ENCODE data around the gene TNFRSF21.

Gene TNFRSF21

GRCh38 chr6:47196113-47196512 lies 113.6 kb downstream of the TNFRSF21 start:
- Histone ChIP-seq H3K4me1 (no peaks in the 10 kb centered on the region), H3K27me3 (no peaks in the 10 kb centered on the region), H3K4me3 (no peak overlapping the region), H3K27ac (no peak overlapping the region), H3K9me3 (no peaks in the 10 kb centered on the region), H3K36me3 (no peaks in the 10 kb centered on the region)
- no peak for TF ChIP-seq CTCF (IDR thresholded peaks at IDR 0.05)
- no peak for DNase-seq
- intact Hi-C loops (cut with DNase I; ENCODE audit: low total_unique reads), result no loop called here

GRCh38 chr6:47195011-47195650 lies 114.6 kb downstream of the TNFRSF21 start:
- TF ChIP-seq CTCF (IDR thresholded peaks at IDR 0.05), result no peak
- intact Hi-C loops (cut with DNase I; ENCODE audit: low total_unique reads), result no loop called here
- Histone ChIP-seq H3K9me3 (no peaks in the 10 kb centered on the region), H3K36me3 (no peaks in the 10 kb centered on the region), H3K27ac (no peak overlapping the region), H3K4me1 (no peaks in the 10 kb centered on the region), H3K27me3 (no peaks in the 10 kb centered on the region), H3K4me3 (no peak overlapping the region)
- no peak for DNase-seq

GRCh38 chr6:47188588-47189021 lies 121.1 kb downstream of the TNFRSF21 start:
- Histone ChIP-seq H3K36me3 (no peaks in the 10 kb centered on the region), H3K27me3 (no peaks in the 10 kb centered on the region), H3K27ac (no peak overlapping the region), H3K4me3 (no peak overlapping the region), H3K9me3 (no peaks in the 10 kb centered on the region), H3K4me1 (no peaks in the 10 kb centered on the region)
- intact Hi-C loops (cut with DNase I; ENCODE audit: low total_unique reads), result no loop called here
- TF ChIP-seq CTCF (IDR thresholded peaks at IDR 0.05), result no peak
- no peak for DNase-seq

- TF ChIP-seq CTCF (IDR thresholded peaks at IDR 0.05), result no peak
- intact Hi-C loops (cut with DNase I; ENCODE audit: low total_unique reads), result no loop called here
- DNase-seq, result no peak
Measured at GRCh38 chr6:47187893-47188587, 121.7 kb downstream of the TNFRSF21 start.

GRCh38 chr6:47187113-47187512 lies 122.6 kb downstream of the TNFRSF21 start:
- Histone ChIP-seq H3K27ac (no peak overlapping the region), H3K4me3 (no peak overlapping the region), H3K9me3 (no peaks in the 10 kb centered on the region), H3K27me3 (no peaks in the 10 kb centered on the region), H3K4me1 (no peaks in the 10 kb centered on the region), H3K36me3 (no peaks in the 10 kb centered on the region)
- no peak for DNase-seq
- no peak for TF ChIP-seq CTCF (IDR thresholded peaks at IDR 0.05)
- intact Hi-C loops (cut with DNase I; ENCODE audit: low total_unique reads), result no loop called here

More at GRCh38 chr6:47187893-47188587, 121.7 kb downstream of the TNFRSF21 start:
- H3K4me1 ChIP-seq, result no peaks in the 10 kb centered on the region
- H3K36me3 ChIP-seq, result no peaks in the 10 kb centered on the region
- H3K27me3 ChIP-seq, result no peaks in the 10 kb centered on the region
- H3K9me3 ChIP-seq, result no peaks in the 10 kb centered on the region
- no peak overlapping the region for H3K4me3 ChIP-seq
- no peak overlapping the region for H3K27ac ChIP-seq

Data from tibial artery (tissue), 4 donors.